IMR-90 (cell line): ENCODE data around the gene C10orf71. TPM values are rescaled to one million over a fixed set of nuclear protein-coding genes. Genes with fewer than 3 reads are reported as not detected.

ENCODE experiments used
- ATAC-seq: fragments of 200-7000 bp; cut with Tn5 transposase; 2 replicates; pipeline ENCODE4 v1.9.1; 2020; ENCODE audit warnings: low read depth, mild to moderate bottlenecking, moderate library complexity
- BruUV-seq: library from RNA; stranded (reverse); fragments of 400-500 nt; replicated peaks from 2 replicates; lab custom pipeline; 2021; lab: Mats Ljungman, UMichigan
- CTCF ChIA-PET: fragments of 300-600 bp; formaldehyde crosslinking; extraction: SDS; loops from one replicate; lab custom pipeline; 2021; ENCODE audit warnings: antibody characterized with exemption; lab: Yijun Ruan, JAX
- POLR2A ChIA-PET: fragments of 300-600 bp; sonication (Branson Sonifier 250); formaldehyde crosslinking; loops from one replicate; lab custom pipeline; 2022; ENCODE audit warnings: antibody characterized with exemption; ENCODE audit not compliant: unreplicated experiment; lab: Charles Lee
- DNase-seq: peaks from one replicate; pipeline ENCODE4 v3.0.0; 2013
- H2AFZ ChIP-seq: replicated peaks from 2 replicates; pipeline ENCODE3; 2013; ENCODE audit warnings: low read length, mild to moderate bottlenecking; ENCODE audit not compliant: poor library complexity
- H2AK5ac ChIP-seq: 2 replicates; pipeline ENCODE4 v1.6.1; 2013; ENCODE audit warnings: low read depth, low read length, inconsistent platforms
- H2AK9ac ChIP-seq: replicated peaks from 2 replicates; pipeline ENCODE3; 2013; ENCODE audit warnings: mild to moderate bottlenecking, low read depth, low read length, moderate library complexity; ENCODE audit not compliant: poor library complexity
- H2BK120ac ChIP-seq: 2 replicates; pipeline ENCODE4 v1.6.1; 2013; ENCODE audit warnings: low read depth, low read length, inconsistent platforms
- H2BK15ac ChIP-seq: 3 replicates; pipeline ENCODE4 v1.6.1; 2013; ENCODE audit warnings: low read depth, low read length, inconsistent platforms
- H2BK20ac ChIP-seq: 2 replicates; pipeline ENCODE4 v1.6.1; 2013; ENCODE audit warnings: low read depth, mild to moderate bottlenecking, inconsistent platforms, low read length, moderate library complexity
- H2BK5ac ChIP-seq: 2 replicates; pipeline ENCODE4 v1.6.1; 2013; ENCODE audit warnings: mild to moderate bottlenecking, low read depth, low read length, inconsistent platforms; ENCODE audit not compliant: poor library complexity, severe bottlenecking
- H3K14ac ChIP-seq: replicated peaks from 2 replicates; pipeline ENCODE4 v1.6.1; 2013; ENCODE audit warnings: low read depth, low read length, inconsistent platforms
- H3K18ac ChIP-seq: 2 replicates; pipeline ENCODE4 v1.6.1; 2013; ENCODE audit warnings: low read depth, low read length, control low read depth
- H3K23ac ChIP-seq: 2 replicates; pipeline ENCODE4 v1.6.1; 2013; ENCODE audit warnings: low read depth, low read length, inconsistent platforms
- H3K27ac ChIP-seq: 2 replicates; pipeline ENCODE4 v1.5.1; 2013; ENCODE audit warnings: mild to moderate bottlenecking, control low read depth, low read length; ENCODE audit not compliant: insufficient read depth
- H3K27me3 ChIP-seq: 2 replicates; pipeline ENCODE4 v1.6.1; 2013; ENCODE audit warnings: low read length; ENCODE audit not compliant: control insufficient read depth, insufficient read depth
- H3K36me3 ChIP-seq: 2 replicates; pipeline ENCODE4 v1.6.1; 2013; ENCODE audit warnings: low read length, mixed read lengths; ENCODE audit not compliant: control insufficient read depth, insufficient read depth
- H3K4ac ChIP-seq: 2 replicates; pipeline ENCODE4 v1.6.1; 2013; ENCODE audit warnings: low read depth, low read length, inconsistent platforms
- H3K4me1 ChIP-seq: 2 replicates; pipeline ENCODE4 v1.6.1; 2013; ENCODE audit warnings: low read length, mixed read lengths; ENCODE audit not compliant: control insufficient read depth, insufficient read depth
- H3K4me2 ChIP-seq: 2 replicates; pipeline ENCODE4 v1.6.1; 2013; ENCODE audit warnings: low read depth, mild to moderate bottlenecking, control low read depth, low read length, moderate library complexity
- H3K4me3 ChIP-seq: 2 replicates; pipeline ENCODE4 v1.5.1; 2013; ENCODE audit warnings: low read depth, mild to moderate bottlenecking, control low read depth, low read length, moderate library complexity; ENCODE audit not compliant: insufficient read depth
- H3K56ac ChIP-seq: 2 replicates; pipeline ENCODE4 v1.6.1; 2013; ENCODE audit warnings: low read length, inconsistent platforms; ENCODE audit not compliant: insufficient read depth; ENCODE audit errors: extremely low read depth
- H3K79me1 ChIP-seq, 2 experiments: 2 replicates each; pipeline ENCODE4 v1.6.1; 2013; ENCODE audit warnings: low read length in 2 of 2, inconsistent platforms in 1 of 2, low read depth in 1 of 2
- H3K9ac ChIP-seq: 2 replicates; pipeline ENCODE4 v1.6.1; 2013; ENCODE audit warnings: low read depth, low read length, control low read depth
- H3K9me1 ChIP-seq: 2 replicates; pipeline ENCODE4 v1.6.1; 2013; ENCODE audit warnings: low read length, inconsistent platforms; ENCODE audit not compliant: insufficient read depth
- H3K9me3 ChIP-seq: 2 replicates; pipeline ENCODE4 v1.6.1; 2013; ENCODE audit warnings: low read length; ENCODE audit not compliant: control insufficient read depth, insufficient read depth
- H4K20me1 ChIP-seq: 2 replicates; pipeline ENCODE4 v1.6.1; 2013; ENCODE audit warnings: low read length, inconsistent platforms; ENCODE audit not compliant: insufficient read depth
- H4K5ac ChIP-seq: 2 replicates; pipeline ENCODE4 v1.6.1; 2013; ENCODE audit warnings: mild to moderate bottlenecking, low read depth, low read length, control low read depth
- H4K8ac ChIP-seq, 2 experiments: 2 replicates each; pipeline ENCODE4 v1.6.1; 2013; ENCODE audit warnings: low read depth in 2 of 2, low read length in 2 of 2, control low read depth in 1 of 2, inconsistent platforms in 1 of 2
- H4K91ac ChIP-seq: 2 replicates; pipeline ENCODE4 v1.6.1; 2013; ENCODE audit warnings: low read depth, low read length, inconsistent platforms; ENCODE audit not compliant: insufficient read depth
- CEBPB ChIP-seq: IDR thresholded peaks from 2 replicates; pipeline ENCODE4 v1.6.1; 2012; ENCODE audit warnings: low read depth, low read length, improper control_type of control experiment
- CHD1 ChIP-seq: IDR thresholded peaks from 2 replicates; pipeline ENCODE4 v1.6.1; 2012; ENCODE audit warnings: low read depth, low read length, improper control_type of control experiment
- RCOR1 ChIP-seq: IDR thresholded peaks from 2 replicates; pipeline ENCODE4 v1.6.1; 2012; ENCODE audit warnings: mild to moderate bottlenecking, low read length, improper control_type of control experiment; ENCODE audit not compliant: insufficient replicate concordance
- WGBS, 2 experiments: methylation state at CpG; one replicate each; pipeline versions ENCODE4 v1.1.5 to v1.1.7; 2013; ENCODE audit warnings: missing lambda C conversion rate in 2 of 2; ENCODE audit not compliant: insufficient read length in 1 of 2; ENCODE audit errors: extremely low coverage in 2 of 2; 5-methylcytosine and 5-hydroxymethylcytosine counted together
- dilution Hi-C: fragments of 300-500 bp; cut with HindIII; formaldehyde crosslinking; loops from one replicate; pipeline ENCODE4 v1.14.3; 2018; ENCODE audit warnings: low sequenced_read_pairs; ENCODE audit not compliant: unreplicated experiment
- in situ Hi-C: fragments of 300-500 bp; cut with MboI; formaldehyde crosslinking; loops from 3 replicates; pipeline ENCODE4 v1.14.3; 2019; ENCODE audit warnings: low sequenced_read_pairs, inconsistent platforms, mixed read lengths
- intact Hi-C: fragments of 100-400 bp; cut with micrococcal nuclease; formaldehyde crosslinking; loops from 2 replicates; pipeline ENCODE4 v1.10.0; 2022
- polyA plus RNA-seq, 3 experiments: library from polyadenylated mRNA; depleted of rRNA; stranded (reverse); fragments of >200 nt; gene quantifications; 2 replicates each; pipeline ENCODE4 v1.2.3, GENCODE V29; 2012; ENCODE audit warnings: low replicate concordance in 1 of 3
- total RNA-seq: library from RNA; depleted of rRNA; stranded (reverse); fragments of >200 nt; gene quantifications from 2 replicates; pipeline ENCODE4 v1.2.3, GENCODE V29; 2012

C10orf71 gene
- total and polyA plus RNA-seq, 2 of the 4 experiments (the other 2 are of a cell fraction): not detected

DNA sequence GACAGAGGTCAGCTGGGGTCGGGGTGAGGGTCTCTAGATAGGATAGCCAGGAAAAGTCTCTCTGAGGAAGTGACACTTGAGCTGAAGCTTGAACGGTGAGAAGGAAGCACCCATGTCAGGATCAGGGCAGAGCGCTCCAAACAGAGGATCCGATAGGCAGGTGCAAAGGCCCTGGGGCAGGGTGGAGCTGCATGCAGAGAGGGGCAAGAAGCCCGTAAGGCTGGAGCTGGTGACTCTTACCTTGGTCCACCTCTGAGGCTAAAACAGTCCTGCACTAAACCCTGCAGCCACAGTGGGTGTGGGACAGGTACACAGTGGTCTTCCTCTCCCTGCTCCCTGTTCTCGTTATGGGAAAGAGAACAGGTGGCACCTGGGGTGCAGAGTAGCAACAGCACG lies 5.8 kb upstream of the C10orf71 start:
- Histone ChIP-seq H4K20me1 (no peaks in the 10 kb centered on the region), H2BK20ac (no peak overlapping the region), H2AK5ac (no peak overlapping the region), H2BK5ac (no peak overlapping the region), H3K9me3 (no peaks in the 10 kb centered on the region), H3K9me1 (no peaks in the 10 kb centered on the region), H3K14ac (no peak overlapping the region), H3K4ac (no peak overlapping the region), H2AK9ac (no peak overlapping the region), H3K18ac (no peak overlapping the region), H2BK15ac (no peak overlapping the region), H4K91ac (no peak overlapping the region), H3K27ac (no peak overlapping the region), H3K4me1 (no peaks in the 10 kb centered on the region), H3K9ac (no peak overlapping the region), H3K36me3 (no peaks in the 10 kb centered on the region), H2AFZ (no peak overlapping the region), H3K4me3 (no peak overlapping the region), H3K27me3 (peaks cover 35% of the 10 kb centered on the region), H3K23ac (no peak overlapping the region), H2BK120ac (no peak overlapping the region), H3K56ac (no peak overlapping the region), H3K4me2 (no peak overlapping the region), H4K5ac (no peak overlapping the region), H4K8ac (no peak overlapping the region), H3K79me1 (no peaks in the 10 kb centered on the region)
- dilution Hi-C loops: no loop called here
- TF ChIP-seq CEBPB: no peak
- no peak for TF ChIP-seq RCOR1
- no peak for TF ChIP-seq CHD1
- intact Hi-C loops: loop anchor here (10.0 kb wide), 1 partner anchor 178 kb away; the partner anchor contains the start of gene VSTM4
- ATAC-seq (no peak), DNase-seq (no peak)
- CTCF ChIA-PET: no interaction called here
- 17% methylated on average over 2 of the region's 7 CpGs; no CpG with 5 or more reads in 1 of the 2 experiments for WGBS, 2 experiments
- no TSS peak for BruUV-seq
- in situ Hi-C loops: no loop called here
- POLR2A ChIA-PET: no interaction called here
